Measurements from ENCODE around the gene PRUNE2.
"Not testable (repeated sequence)": the region's sequence is repeated elsewhere in the genome, so short reads cannot be mapped to it uniquely, and the experiment has no call there.

Gene PRUNE2

GRCh38 chr9:76905791-76906646 is at the start of gene PRUNE2:
PRUNE2 (minus strand) TSS chr9:76906114; CDS start chr9:76905963, 151 bp downstream.
- no peak for DNase-seq (ENCODE audit: low read depth)

GRCh38 chr9:76955406-76955805 is 49.5 kb upstream of the PRUNE2 start:
- not testable (repeated sequence) for DNase-seq (ENCODE audit: low read depth)

- DNase-seq (ENCODE audit: low read depth) = no peak
These were observed 44.0 kb upstream of the PRUNE2 start for GRCh38 chr9:76949865-76950264.

- no peak for DNase-seq (ENCODE audit: low read depth)
These were observed 38.1 kb upstream of the PRUNE2 start for GRCh38 chr9:76944011-76944410.

- no peak for DNase-seq (ENCODE audit: low read depth)
These were observed 37.1 kb upstream of the PRUNE2 start for GRCh38 chr9:76943054-76943453.

GRCh38 chr9:76932757-76933156 is 26.8 kb upstream of the PRUNE2 start:
- DNase-seq (ENCODE audit: low read depth) = no peak

- DNase-seq (ENCODE audit: low read depth) = no peak
These were observed 26.4 kb upstream of the PRUNE2 start for GRCh38 chr9:76932265-76932664.

- DNase-seq (ENCODE audit: low read depth) = no peak
These were observed 21.8 kb upstream of the PRUNE2 start for GRCh38 chr9:76927540-76928240.

GRCh38 chr9:76926846-76927245 is 20.9 kb upstream of the PRUNE2 start:
- no peak for DNase-seq (ENCODE audit: low read depth)

- DNase-seq (ENCODE audit: low read depth) = no peak
These were observed 20.4 kb upstream of the PRUNE2 start for GRCh38 chr9:76926324-76926741.

- DNase-seq (ENCODE audit: low read depth) = no peak
These were observed 15.3 kb upstream of the PRUNE2 start for GRCh38 chr9:76921165-76921564.

- no peak for DNase-seq (ENCODE audit: low read depth)
These were observed 11.4 kb upstream of the PRUNE2 start for GRCh38 chr9:76917299-76917698.

GRCh38 chr9:76916231-76916630 is 10.3 kb upstream of the PRUNE2 start:
- no peak for DNase-seq (ENCODE audit: low read depth)

GRCh38 chr9:76913467-76913866 is 7.6 kb upstream of the PRUNE2 start:
- DNase-seq (ENCODE audit: low read depth) = no peak

GRCh38 chr9:76912636-76913275 is 6.8 kb upstream of the PRUNE2 start:
- no peak for DNase-seq (ENCODE audit: low read depth)

GRCh38 chr9:76911971-76912370 is 6.1 kb upstream of the PRUNE2 start:
- DNase-seq (ENCODE audit: low read depth) = no peak

- DNase-seq (ENCODE audit: low read depth) = no peak
These were observed 4.9 kb upstream of the PRUNE2 start for GRCh38 chr9:76910861-76911260.

- DNase-seq (ENCODE audit: low read depth) = no peak
These were observed 697 bp upstream of the PRUNE2 start for GRCh38 chr9:76906647-76906975.

GRCh38 chr9:76904661-76905457 is 1.1 kb downstream of the PRUNE2 start:
- DNase-seq (ENCODE audit: low read depth) = no peak

GRCh38 chr9:76902395-76902794 is 3.5 kb downstream of the PRUNE2 start:
- DNase-seq (ENCODE audit: low read depth) = no peak

- no peak for DNase-seq (ENCODE audit: low read depth)
These were observed 4.1 kb downstream of the PRUNE2 start for GRCh38 chr9:76901801-76902200.

GRCh38 chr9:76900884-76901440 is 5.0 kb downstream of the PRUNE2 start:
- no peak for DNase-seq (ENCODE audit: low read depth)
